Smooth muscle cell (in vitro differentiated cells): ENCODE measurements around the gene ARHGEF1. TPM values are rescaled to one million over a fixed set of nuclear protein-coding genes. Genes with fewer than 3 reads are reported as not detected.

Source experiments
- DNase-seq: peaks from one replicate; lab custom pipeline; 2025; ENCODE audit not compliant: unreplicated experiment; lab: John Stamatoyannopoulos, UW
- H2AFZ ChIP-seq: fragments of 200-600 bp; sonication (generic); 2 replicates; pipeline ENCODE4 v1.6.0; 2016; ENCODE audit warnings: antibody characterized with exemption, low read depth, mild to moderate bottlenecking
- H3F3A ChIP-seq: fragments of 200-600 bp; sonication (generic); 2 replicates; pipeline ENCODE4 v1.6.0; 2017; ENCODE audit warnings: antibody characterized with exemption, low read depth
- H3K27ac ChIP-seq: fragments of 200-600 bp; sonication (generic); 2 replicates; pipeline ENCODE4 v1.5.1; 2016; ENCODE audit warnings: low read depth, mild to moderate bottlenecking
- H3K27me3 ChIP-seq: fragments of 200-600 bp; sonication (generic); 2 replicates; pipeline ENCODE4 v1.6.1; 2016; ENCODE audit warnings: low read depth, mild to moderate bottlenecking
- H3K36me3 ChIP-seq: fragments of 200-600 bp; sonication (generic); 2 replicates; pipeline ENCODE4 v1.5.1; 2016; ENCODE audit warnings: low read depth
- H3K4me1 ChIP-seq: fragments of 200-600 bp; sonication (generic); 2 replicates; pipeline ENCODE4 v1.5.1; 2016; ENCODE audit warnings: low read depth
- H3K4me2 ChIP-seq: fragments of 200-600 bp; sonication (generic); 2 replicates; pipeline ENCODE4 v1.6.0; 2016; ENCODE audit warnings: mild to moderate bottlenecking
- H3K4me3 ChIP-seq: fragments of 200-600 bp; sonication (generic); 2 replicates; pipeline ENCODE4 v1.5.1; 2016; ENCODE audit warnings: mild to moderate bottlenecking
- H3K79me2 ChIP-seq: fragments of 200-600 bp; sonication (generic); 2 replicates; pipeline ENCODE4 v1.6.0; 2016; ENCODE audit warnings: low read depth, mild to moderate bottlenecking
- H3K9ac ChIP-seq: fragments of 200-600 bp; sonication (generic); 2 replicates; pipeline ENCODE4 v1.6.0; 2016; ENCODE audit warnings: low read depth
- H3K9me3 ChIP-seq: fragments of 200-600 bp; sonication (generic); replicated peaks from 2 replicates; pipeline ENCODE4 v1.5.1; 2016; ENCODE audit warnings: low read depth
- H4K20me1 ChIP-seq: fragments of 200-600 bp; sonication (generic); 2 replicates; pipeline ENCODE4 v1.6.0; 2016; ENCODE audit warnings: low read depth
- WGBS: methylation state at CpG from one replicate; pipeline ENCODE4 v1.1.7; 2016; ENCODE audit warnings: low lambda C conversion rate; 5-methylcytosine and 5-hydroxymethylcytosine counted together
- polyA plus RNA-seq: library from polyadenylated mRNA; unstranded; fragments of >200 nt; fragmentation: Nextera tagmentation; extraction: Ambion mirVana; gene quantifications from 2 replicates; pipeline ENCODE4 v1.2.1, GENCODE V29; 2016
- total RNA-seq: library from RNA; depleted of rRNA; stranded (reverse); fragments of >200 nt; gene quantifications from 2 replicates; pipeline ENCODE4 v1.2.3, GENCODE V29; 2014
- TF ChIP-seq, protein P1 (sequence below): fragments of 200-600 bp; sonication (generic); IDR thresholded peaks from 2 replicates; pipeline ENCODE4 v1.5.1; 2017; ENCODE audit warnings: borderline replicate concordance, mild to moderate bottlenecking, antibody characterized with exemption; ENCODE audit not compliant: insufficient read depth, poor library complexity, severe bottlenecking

ARHGEF1 gene
- total and polyA plus RNA-seq, 2 experiments from 2014 or later: 24.3 to 69.6 TPM

- H3K9ac ChIP-seq: no peak overlapping the region
- no peaks in the 10 kb centered on the region for H3K79me2 ChIP-seq
- no peaks in the 10 kb centered on the region for H3K9me3 ChIP-seq
- no peaks in the 10 kb centered on the region for H3K36me3 ChIP-seq
- H3K27me3 ChIP-seq: peaks cover 87% of the 10 kb centered on the region
- WGBS: 76% methylated on average over 12 of the region's 12 CpGs
- no peak for DNase-seq
- TF ChIP-seq, protein P1, sequence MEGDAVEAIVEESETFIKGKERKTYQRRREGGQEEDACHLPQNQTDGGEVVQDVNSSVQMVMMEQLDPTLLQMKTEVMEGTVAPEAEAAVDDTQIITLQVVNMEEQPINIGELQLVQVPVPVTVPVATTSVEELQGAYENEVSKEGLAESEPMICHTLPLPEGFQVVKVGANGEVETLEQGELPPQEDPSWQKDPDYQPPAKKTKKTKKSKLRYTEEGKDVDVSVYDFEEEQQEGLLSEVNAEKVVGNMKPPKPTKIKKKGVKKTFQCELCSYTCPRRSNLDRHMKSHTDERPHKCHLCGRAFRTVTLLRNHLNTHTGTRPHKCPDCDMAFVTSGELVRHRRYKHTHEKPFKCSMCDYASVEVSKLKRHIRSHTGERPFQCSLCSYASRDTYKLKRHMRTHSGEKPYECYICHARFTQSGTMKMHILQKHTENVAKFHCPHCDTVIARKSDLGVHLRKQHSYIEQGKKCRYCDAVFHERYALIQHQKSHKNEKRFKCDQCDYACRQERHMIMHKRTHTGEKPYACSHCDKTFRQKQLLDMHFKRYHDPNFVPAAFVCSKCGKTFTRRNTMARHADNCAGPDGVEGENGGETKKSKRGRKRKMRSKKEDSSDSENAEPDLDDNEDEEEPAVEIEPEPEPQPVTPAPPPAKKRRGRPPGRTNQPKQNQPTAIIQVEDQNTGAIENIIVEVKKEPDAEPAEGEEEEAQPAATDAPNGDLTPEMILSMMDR: no peak
- no peak overlapping the region for H2AFZ ChIP-seq
- H3K4me2 ChIP-seq: no peak overlapping the region
- no peaks in the 10 kb centered on the region for H3K4me1 ChIP-seq
- no peak overlapping the region for H3K4me3 ChIP-seq
- no peak overlapping the region for H3K27ac ChIP-seq
- H3F3A ChIP-seq: no peaks in the 10 kb centered on the region
- peaks cover 9% of the 10 kb centered on the region for H4K20me1 ChIP-seq
These were observed 34.7 kb downstream of the ARHGEF1 start for GRCh38 chr19:41917676-41918075.

DNA sequence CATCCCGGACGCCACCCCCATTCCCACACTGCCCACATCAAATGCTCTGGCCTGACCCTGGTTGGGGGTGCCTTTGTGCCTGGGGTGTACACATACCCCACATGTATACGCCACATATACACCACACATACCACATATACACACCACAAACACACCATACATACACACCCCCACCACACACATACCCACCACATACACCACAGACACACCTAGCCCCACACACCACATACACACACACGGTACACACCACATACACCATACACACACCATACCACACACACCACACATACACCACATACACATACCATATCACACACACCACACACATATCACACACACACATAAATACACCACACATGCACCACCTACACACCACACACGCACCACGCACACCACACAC lies 35.1 kb downstream of the ARHGEF1 start:
- H3F3A ChIP-seq: no peaks in the 10 kb centered on the region
- 97% methylated on average over 5 of the region's 6 CpGs for WGBS

DNA sequence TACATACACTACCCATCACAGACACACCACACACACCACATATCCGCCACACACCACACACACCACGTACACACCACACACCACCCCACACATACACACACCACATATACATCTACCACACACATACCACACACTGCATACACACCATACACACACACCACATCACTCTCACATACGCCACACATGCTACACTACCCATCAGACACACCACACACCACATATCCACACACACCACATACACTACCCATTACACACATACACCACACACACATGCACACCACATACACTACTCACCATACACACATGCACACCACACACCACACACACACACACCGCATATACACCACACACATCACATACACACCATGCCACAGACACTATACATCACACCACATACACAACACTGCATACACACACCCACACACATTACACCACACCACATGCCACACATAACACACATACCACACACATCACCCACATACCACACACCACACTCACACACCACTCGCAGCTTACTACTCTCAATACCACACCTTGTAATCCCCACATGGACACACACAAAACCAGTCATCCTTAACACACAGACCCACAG lies 35.8 kb downstream of the ARHGEF1 start:
- Histone ChIP-seq H3K36me3 (no peaks in the 10 kb centered on the region), H3K79me2 (no peaks in the 10 kb centered on the region), H3K4me2 (no peak overlapping the region), H2AFZ (no peak overlapping the region), H3K27me3 (peaks cover 84% of the 10 kb centered on the region), H3F3A (no peaks in the 10 kb centered on the region), H3K9ac (no peak overlapping the region), H3K27ac (no peak overlapping the region), H3K4me3 (no peak overlapping the region), H3K9me3 (no peaks in the 10 kb centered on the region), H4K20me1 (peaks cover 2% of the 10 kb centered on the region), H3K4me1 (no peaks in the 10 kb centered on the region)
- 87% methylated on average over 5 of the region's 5 CpGs for WGBS
- no peak for DNase-seq
- TF ChIP-seq, protein P1: no peak

More for the DNA sequence above, 35.1 kb downstream of the ARHGEF1 start:
- H3K9ac ChIP-seq: no peak overlapping the region
- H3K9me3 ChIP-seq: no peaks in the 10 kb centered on the region
- no peaks in the 10 kb centered on the region for H3K36me3 ChIP-seq
- no peak overlapping the region for H3K4me2 ChIP-seq
- no peaks in the 10 kb centered on the region for H3K79me2 ChIP-seq
- peaks cover 87% of the 10 kb centered on the region for H3K27me3 ChIP-seq
- H2AFZ ChIP-seq: no peak overlapping the region
- no peak overlapping the region for H3K4me3 ChIP-seq
- H3K27ac ChIP-seq: no peak overlapping the region
- TF ChIP-seq, protein P1: no peak
- DNase-seq: no peak
- no peaks in the 10 kb centered on the region for H3K4me1 ChIP-seq
- peaks cover 7% of the 10 kb centered on the region for H4K20me1 ChIP-seq

GRCh38 chr19:41919948-41920712 lies 37.1 kb downstream of the ARHGEF1 start:
- no peaks in the 10 kb centered on the region for H4K20me1 ChIP-seq
- no peak overlapping the region for H3K27ac ChIP-seq
- H2AFZ ChIP-seq: no peak overlapping the region
- no peak overlapping the region for H3K4me3 ChIP-seq
- H3K79me2 ChIP-seq: no peaks in the 10 kb centered on the region
- H3K4me2 ChIP-seq: no peak overlapping the region
- peaks cover 84% of the 10 kb centered on the region for H3K27me3 ChIP-seq
- 95% methylated on average over 33 of the region's 33 CpGs for WGBS
- TF ChIP-seq, protein P1: no peak
- H3K9ac ChIP-seq: no peak overlapping the region
- DNase-seq: no peak
- no peaks in the 10 kb centered on the region for H3K36me3 ChIP-seq
- no peaks in the 10 kb centered on the region for H3K4me1 ChIP-seq
- H3K9me3 ChIP-seq: no peaks in the 10 kb centered on the region
- H3F3A ChIP-seq: no peaks in the 10 kb centered on the region
